Transverse colon (tissue), 4 donors: ENCODE results near the gene FAM168B.

Experiments
- CTCF ChIP-seq, 5 experiments: fragments of 200-600 bp in 3 of 5; fragments of 450-650 bp in 2 of 5; sonication (generic) in 3 of 5; IDR thresholded peaks; 1 replicate in 2 of 5; 2 replicates in 3 of 5; pipeline ENCODE4 v1.5.1; 2016 to 2017; ENCODE audit warnings: antibody characterized with exemption in 5 of 5, inconsistent platforms in 3 of 5, mild to moderate bottlenecking in 2 of 5, moderate library complexity in 1 of 5
- EP300 ChIP-seq: sonication (generic); formaldehyde crosslinking; IDR thresholded peaks from one replicate; pipeline ENCODE4 v1.6.1; 2017; ENCODE audit warnings: antibody characterized with exemption, low read depth
- POLR2A ChIP-seq: fragments of 450-650 bp; IDR thresholded peaks from one replicate; pipeline ENCODE4 v1.6.1; 2016; ENCODE audit warnings: antibody characterized with exemption, mild to moderate bottlenecking, moderate library complexity
- POLR2AphosphoS5 ChIP-seq, 3 donors: sonication (generic); formaldehyde crosslinking; IDR thresholded peaks; one replicate each; pipeline ENCODE4 v1.6.1; 2016; ENCODE audit warnings: antibody characterized with exemption in 3 of 3

GRCh38 chr2:131050896-131051295 is 42.4 kb downstream of the FAM168B start:
- TF ChIP-seq CTCF (IDR thresholded peaks at IDR 0.05) (no peak), EP300 (no peak), POLR2A (no peak), POLR2AphosphoS5 (IDR thresholded peaks at IDR 0.05) (no peak)
